NCI-H345 (cell line): Measurements from ENCODE around the gene EPC2.
A peak's percentile ranks its signal among the peaks of the same experiment; 100 is the strongest.

Experiments used
- DNase-seq: peaks from one replicate; lab custom pipeline; 2025; lab: John Stamatoyannopoulos, UW

EPC2 gene

GRCh38 chr2:148643998-148644882, at the start of gene EPC2:
Gene EPC2, plus strand, starts transcription at chr2:148644751. Its CDS starts 267 bp downstream, at chr2:148645018.
- DNase-seq, result peak; percentile 84

GRCh38 chr2:148596018-148596417, 48.5 kb upstream of the EPC2 start:
- no peak for DNase-seq

- peak; percentile 51 for DNase-seq
These were observed 45.2 kb upstream of the EPC2 start for GRCh38 chr2:148599109-148599991.

- no peak for DNase-seq
These were observed 41.5 kb upstream of the EPC2 start for GRCh38 chr2:148602885-148603561.

DNA sequence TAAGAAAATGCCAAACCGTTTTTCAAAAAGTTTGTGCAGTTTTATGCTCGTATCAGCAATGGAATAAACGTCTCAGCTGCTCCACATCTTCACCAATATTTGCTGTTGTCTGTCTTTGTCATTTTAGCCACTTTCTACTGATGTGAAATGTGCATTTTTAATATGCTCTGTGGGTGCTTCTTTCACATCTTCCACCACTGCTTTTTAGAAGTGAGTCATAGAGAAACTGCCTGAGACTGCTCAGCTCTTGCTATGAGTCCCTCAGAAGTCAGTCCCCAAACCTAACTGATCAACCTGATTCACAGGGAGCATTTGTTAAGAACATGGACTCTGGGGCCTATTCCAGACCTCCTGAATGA, 41.0 kb upstream of the EPC2 start:
- DNase-seq, result no peak

DNA sequence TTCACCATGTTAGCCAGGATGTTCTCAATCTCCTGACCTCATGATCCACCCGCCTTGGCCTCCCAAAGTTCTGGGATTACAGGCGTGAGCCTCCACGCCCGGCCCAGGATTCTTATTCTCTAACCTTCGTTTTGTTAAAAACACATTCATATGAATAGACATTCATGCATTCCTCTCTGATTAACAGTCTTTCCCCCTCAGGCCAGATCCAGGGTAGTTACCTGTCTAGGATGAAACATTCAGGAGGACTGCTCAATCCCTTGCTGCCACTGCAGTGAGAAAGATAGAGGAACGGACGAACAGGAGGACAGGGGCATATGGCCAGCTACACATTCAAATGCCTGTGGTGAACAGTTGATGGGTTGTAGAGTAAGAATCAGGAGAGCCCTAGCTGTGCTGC, 39.6 kb upstream of the EPC2 start:
- no peak for DNase-seq

GRCh38 chr2:148607566-148607965, 37.0 kb upstream of the EPC2 start:
- no peak for DNase-seq

DNA sequence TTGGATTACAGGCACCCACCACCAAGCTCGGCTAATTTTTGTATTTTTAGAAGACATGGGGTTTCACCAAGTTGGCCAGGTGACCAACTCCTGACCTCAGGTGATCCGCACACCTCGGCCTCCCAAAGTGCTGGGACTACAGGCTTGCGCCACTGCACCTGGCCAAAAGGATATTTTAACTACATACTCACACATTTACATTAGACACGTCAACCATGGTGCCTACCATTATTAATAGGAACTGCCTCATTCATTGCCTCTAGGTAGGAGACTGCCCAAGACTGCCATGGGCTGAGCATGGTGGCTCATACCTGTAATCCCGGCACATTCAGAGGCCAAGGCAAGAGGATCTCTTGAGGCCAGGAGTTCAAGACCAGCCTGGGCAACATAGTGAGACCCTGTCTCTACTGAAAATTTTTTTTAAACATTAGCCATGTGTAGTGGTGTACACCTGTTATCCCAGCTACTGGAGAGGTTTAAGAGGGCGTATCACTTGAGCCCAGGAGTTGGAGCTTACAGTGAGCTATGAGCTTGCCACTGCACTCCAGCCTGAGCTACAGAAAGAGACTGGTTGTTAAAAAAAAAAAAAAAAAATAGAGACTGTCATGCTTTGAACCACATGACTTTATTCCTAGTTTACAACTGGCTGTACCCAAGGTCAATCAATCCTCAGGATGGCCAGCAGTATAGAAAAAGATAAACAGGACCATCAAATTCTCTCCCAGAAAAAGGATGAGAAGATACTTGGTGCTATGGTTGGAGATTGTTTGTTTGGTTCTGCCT, 31.1 kb upstream of the EPC2 start:
- no peak for DNase-seq

- peak; percentile 60 for DNase-seq
These were observed 30.6 kb upstream of the EPC2 start for GRCh38 chr2:148614014-148614321.

GRCh38 chr2:148614322-148615049, 30.1 kb upstream of the EPC2 start:
- no peak for DNase-seq

- DNase-seq, result no peak
These were observed 29.1 kb upstream of the EPC2 start for GRCh38 chr2:148615381-148615841.

- no peak for DNase-seq
These were observed 27.9 kb upstream of the EPC2 start for GRCh38 chr2:148616662-148617061.

DNA sequence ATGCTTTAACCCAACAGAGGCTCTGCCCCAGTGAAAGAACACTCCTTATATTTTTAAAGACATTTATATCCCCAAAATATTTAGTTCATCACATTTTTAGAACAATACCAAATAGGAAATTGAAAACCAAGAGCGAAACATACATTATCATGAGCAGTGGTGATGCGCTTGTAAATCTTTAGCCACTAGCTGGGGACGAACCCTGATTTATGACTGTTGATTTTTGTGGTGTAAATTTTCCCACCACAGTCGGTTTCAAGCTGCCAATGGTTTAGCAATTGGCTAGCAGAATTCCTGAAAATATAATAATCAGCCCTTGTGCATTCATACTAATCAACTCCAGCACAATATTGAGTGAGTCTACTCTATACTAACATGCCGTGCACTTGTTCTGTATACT, 27.3 kb upstream of the EPC2 start:
- DNase-seq, result no peak

DNA sequence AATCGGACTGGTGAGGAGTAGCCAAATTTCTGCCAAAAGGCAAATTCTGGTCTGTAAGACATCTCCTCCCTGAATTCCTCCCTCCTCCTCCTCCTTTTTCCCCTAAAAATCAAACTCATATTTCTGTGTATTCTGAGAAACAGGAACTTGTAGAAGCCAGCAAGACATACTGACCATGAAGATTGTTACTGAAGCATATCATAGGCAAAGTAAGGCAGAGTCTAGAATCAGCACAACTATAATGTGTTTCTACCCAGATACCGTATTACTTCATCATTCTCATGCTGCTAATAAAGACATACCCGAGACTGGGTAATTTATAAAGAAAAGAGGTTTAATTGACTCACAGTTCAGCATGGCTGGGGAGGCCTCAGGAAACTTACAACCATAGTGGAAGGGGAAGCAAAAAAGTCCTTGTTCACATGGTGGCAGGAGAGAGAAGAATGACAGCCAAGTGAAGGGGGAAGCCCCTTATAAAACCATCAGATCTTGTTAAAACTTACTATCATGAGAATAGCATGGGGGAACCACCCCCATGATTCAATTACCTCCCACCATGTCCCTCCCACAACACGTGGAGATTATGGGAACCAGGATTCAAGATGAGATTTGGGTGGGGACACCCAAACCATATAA, 24.9 kb upstream of the EPC2 start:
- no peak for DNase-seq

GRCh38 chr2:148622366-148622765, 22.2 kb upstream of the EPC2 start:
- DNase-seq, result no peak

GRCh38 chr2:148623086-148623485, 21.5 kb upstream of the EPC2 start:
- no peak for DNase-seq

- DNase-seq, result no peak
These were observed 17.3 kb upstream of the EPC2 start for GRCh38 chr2:148627224-148627623.

DNA sequence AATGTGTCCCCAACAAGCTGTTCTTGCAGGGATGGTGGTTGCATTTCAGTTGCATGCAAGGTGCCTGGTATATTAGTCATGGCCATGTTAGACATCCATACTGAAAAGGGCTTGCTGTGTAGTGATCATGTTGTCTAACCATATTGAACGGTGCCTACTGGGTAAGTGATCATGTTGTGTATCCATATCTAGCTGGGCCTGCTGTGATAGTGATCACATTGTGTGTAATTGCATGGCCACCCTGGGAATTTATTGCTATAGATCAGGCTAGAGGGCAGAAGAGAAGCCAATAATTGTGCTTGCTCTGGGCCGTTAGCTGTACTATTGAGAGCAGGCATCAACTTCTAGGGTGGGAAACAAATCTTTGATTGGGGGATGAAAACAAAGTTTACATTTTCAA, 9.8 kb upstream of the EPC2 start:
- no peak for DNase-seq

DNA sequence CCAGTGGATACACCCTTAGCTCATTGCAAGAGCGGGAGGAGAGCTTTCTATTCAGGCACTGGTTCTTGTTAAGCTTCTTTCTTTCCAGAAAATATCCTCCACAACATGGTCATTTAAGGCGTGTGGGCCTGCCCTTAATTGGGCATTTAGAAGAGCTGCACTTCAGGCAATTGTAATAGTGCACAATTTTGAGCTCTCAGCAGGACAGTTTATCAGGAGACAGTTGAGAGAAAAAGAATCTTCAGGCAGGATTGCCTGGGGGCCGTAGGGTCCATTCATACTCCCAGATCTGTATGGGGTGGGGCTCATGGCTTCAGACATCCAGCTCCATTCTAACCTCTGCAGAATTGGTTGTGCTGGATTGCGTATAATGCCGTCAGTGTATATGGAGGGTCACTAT, 6.0 kb upstream of the EPC2 start:
- DNase-seq, result no peak

DNA sequence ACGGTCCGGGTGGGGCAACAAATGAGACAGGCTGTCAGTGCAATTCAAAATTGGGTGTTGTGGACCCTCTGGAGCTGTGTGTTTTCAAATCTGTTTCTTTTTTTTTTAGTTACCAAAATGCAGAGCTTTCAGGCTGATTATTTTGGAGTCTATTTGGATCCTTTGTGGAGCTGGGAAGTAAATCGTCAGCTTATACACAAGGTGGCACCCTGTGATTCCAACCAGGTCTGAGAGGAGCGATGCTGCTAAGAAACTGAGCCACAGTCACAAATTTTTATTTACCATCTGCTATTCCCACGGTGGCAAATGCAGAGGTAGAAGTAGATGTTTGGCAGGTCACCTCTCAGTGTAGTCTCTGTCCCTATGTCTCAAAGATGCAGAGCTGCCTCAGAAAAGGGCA, 3.8 kb upstream of the EPC2 start:
- DNase-seq, result no peak
